Uterus (tissue), 2 donors: ENCODE measurements around the gene ELK4.

Source experiments
- POLR2A ChIP-seq, 2 donors: fragments of 450-650 bp; IDR thresholded peaks; one replicate each; pipeline ENCODE4 v1.6.1; 2016; ENCODE audit warnings: antibody characterized with exemption in 2 of 2, mild to moderate bottlenecking in 1 of 2, moderate library complexity in 1 of 2
- TF ChIP-seq, protein P1 (sequence below), 4 experiments: fragments of 200-600 bp in 2 of 4; fragments of 450-650 bp in 2 of 4; sonication (generic) in 2 of 4; IDR thresholded peaks; one replicate each; pipeline ENCODE4 v1.5.1; 2016 to 2019; ENCODE audit warnings: antibody characterized with exemption in 4 of 4, mild to moderate bottlenecking in 2 of 4, moderate library complexity in 1 of 4

DNA sequence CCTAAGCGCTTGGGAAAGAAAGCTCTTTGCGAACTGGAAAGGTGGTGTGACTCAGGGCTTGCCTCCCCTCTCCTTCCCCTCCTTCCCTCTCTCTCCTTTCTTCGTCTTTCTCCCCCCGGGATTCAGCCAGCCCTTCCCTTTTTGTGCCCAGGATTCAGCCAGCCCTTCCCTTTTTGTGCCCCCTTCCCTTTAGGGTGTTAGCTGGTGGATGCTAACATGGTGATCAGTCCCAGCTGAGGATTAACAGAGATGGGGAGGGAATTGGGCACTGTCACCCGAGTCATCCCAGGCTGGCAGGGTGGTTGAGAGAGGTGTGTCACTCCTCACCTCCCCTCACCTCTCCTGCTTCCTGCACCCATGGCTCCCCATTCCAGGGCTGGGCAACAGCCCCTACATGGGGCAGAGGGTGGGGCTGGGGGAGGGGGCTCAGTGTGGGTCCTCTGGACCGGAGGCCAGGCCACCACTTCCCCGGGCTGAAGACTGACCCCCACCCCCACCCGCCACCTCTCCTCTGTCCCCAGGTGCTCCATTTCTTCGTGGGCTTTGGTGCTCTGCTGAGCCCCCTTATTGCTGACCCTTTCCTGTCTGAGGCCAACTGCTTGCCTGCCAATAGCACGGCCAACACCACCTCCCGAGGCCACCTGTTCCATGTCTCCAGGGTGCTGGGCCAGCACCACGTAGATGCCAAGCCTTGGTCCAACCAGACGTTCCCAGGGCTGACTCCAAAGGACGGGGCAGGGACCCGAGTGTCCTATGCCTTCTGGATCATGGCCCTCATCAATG is 51.5 kb downstream of the ELK4 start:
- TF ChIP-seq, protein P1, sequence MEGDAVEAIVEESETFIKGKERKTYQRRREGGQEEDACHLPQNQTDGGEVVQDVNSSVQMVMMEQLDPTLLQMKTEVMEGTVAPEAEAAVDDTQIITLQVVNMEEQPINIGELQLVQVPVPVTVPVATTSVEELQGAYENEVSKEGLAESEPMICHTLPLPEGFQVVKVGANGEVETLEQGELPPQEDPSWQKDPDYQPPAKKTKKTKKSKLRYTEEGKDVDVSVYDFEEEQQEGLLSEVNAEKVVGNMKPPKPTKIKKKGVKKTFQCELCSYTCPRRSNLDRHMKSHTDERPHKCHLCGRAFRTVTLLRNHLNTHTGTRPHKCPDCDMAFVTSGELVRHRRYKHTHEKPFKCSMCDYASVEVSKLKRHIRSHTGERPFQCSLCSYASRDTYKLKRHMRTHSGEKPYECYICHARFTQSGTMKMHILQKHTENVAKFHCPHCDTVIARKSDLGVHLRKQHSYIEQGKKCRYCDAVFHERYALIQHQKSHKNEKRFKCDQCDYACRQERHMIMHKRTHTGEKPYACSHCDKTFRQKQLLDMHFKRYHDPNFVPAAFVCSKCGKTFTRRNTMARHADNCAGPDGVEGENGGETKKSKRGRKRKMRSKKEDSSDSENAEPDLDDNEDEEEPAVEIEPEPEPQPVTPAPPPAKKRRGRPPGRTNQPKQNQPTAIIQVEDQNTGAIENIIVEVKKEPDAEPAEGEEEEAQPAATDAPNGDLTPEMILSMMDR (IDR thresholded peaks at IDR 0.05): no peak
- no peak for TF ChIP-seq POLR2A (IDR thresholded peaks at IDR 0.05)
